HUES48 (cell line): ENCODE data around the gene ZKSCAN7.
A peak's percentile ranks its signal among the peaks of the same experiment; 100 is the strongest.
"Not testable (repeated sequence)": the region's sequence is repeated elsewhere in the genome, so short reads cannot be mapped to it uniquely, and the experiment has no call there.

Experiments used
- H3K27ac ChIP-seq: one replicate; pipeline ENCODE4 v1.7.0; 2013; ENCODE audit warnings: low read depth, low read length, inconsistent platforms
- H3K27me3 ChIP-seq: 2 replicates; pipeline ENCODE4 v1.6.1; 2013; ENCODE audit warnings: mild to moderate bottlenecking, low read length; ENCODE audit not compliant: control insufficient read depth, insufficient read depth
- H3K36me3 ChIP-seq: 2 replicates; pipeline ENCODE4 v1.6.1; 2013; ENCODE audit warnings: low read length; ENCODE audit not compliant: control insufficient read depth, insufficient read depth
- H3K4me1 ChIP-seq: 2 replicates; pipeline ENCODE4 v1.6.1; 2013; ENCODE audit warnings: mild to moderate bottlenecking, low read length; ENCODE audit not compliant: control insufficient read depth, insufficient read depth
- H3K4me3 ChIP-seq: 2 replicates; pipeline ENCODE4 v1.5.1; 2013; ENCODE audit warnings: mild to moderate bottlenecking, low read depth, low read length
- H3K9ac ChIP-seq: 2 replicates; pipeline ENCODE4 v1.6.1; 2013; ENCODE audit warnings: mild to moderate bottlenecking, low read depth, low read length, moderate library complexity
- H3K9me3 ChIP-seq: 2 replicates; pipeline ENCODE4 v1.6.1; 2013; ENCODE audit warnings: low read length; ENCODE audit not compliant: control insufficient read depth, insufficient read depth

ZKSCAN7 gene

GRCh38 chr3:44525060-44525459 lies 29.9 kb upstream of the ZKSCAN7 start:
- H3K27ac ChIP-seq, result no peak overlapping the region
- H3K27me3 ChIP-seq, result peaks cover 4% of the 10 kb centered on the region; the same call in 1 of the 2 replicates
- H3K9ac ChIP-seq, result no peak overlapping the region
- H3K4me3 ChIP-seq, result no peak overlapping the region
- no peaks in the 10 kb centered on the region for H3K36me3 ChIP-seq
- peaks cover 7% of the 10 kb centered on the region; the same call in 1 of the 2 replicates for H3K4me1 ChIP-seq
- no peaks in the 10 kb centered on the region for H3K9me3 ChIP-seq

GRCh38 chr3:44529927-44530326 lies 25.1 kb upstream of the ZKSCAN7 start:
- Histone ChIP-seq H3K27ac (no peak overlapping the region), H3K9ac (no peak overlapping the region), H3K36me3 (no peaks in the 10 kb centered on the region), H3K27me3 (peaks cover 4% of the 10 kb centered on the region; the same call in 1 of the 2 replicates), H3K4me3 (no peak overlapping the region), H3K9me3 (no peaks in the 10 kb centered on the region), H3K4me1 (no peaks in the 10 kb centered on the region)

- Histone ChIP-seq H3K4me1 (no peaks in the 10 kb centered on the region), H3K27me3 (peaks cover 4% of the 10 kb centered on the region), H3K36me3 (no peaks in the 10 kb centered on the region), H3K27ac (no peak overlapping the region), H3K9me3 (no peaks in the 10 kb centered on the region), H3K4me3 (no peak overlapping the region), H3K9ac (no peak overlapping the region)
Observed at GRCh38 chr3:44530911-44531310, 24.1 kb upstream of the ZKSCAN7 start.

GRCh38 chr3:44534659-44535058 lies 20.3 kb upstream of the ZKSCAN7 start:
- not testable (repeated sequence) for H3K27me3 ChIP-seq, H3K9me3 ChIP-seq, H3K4me3 ChIP-seq, H3K36me3 ChIP-seq, H3K27ac ChIP-seq, H3K4me1 ChIP-seq, H3K9ac ChIP-seq

GRCh38 chr3:44535364-44535763 lies 19.6 kb upstream of the ZKSCAN7 start:
- no peaks in the 10 kb centered on the region for H3K36me3 ChIP-seq
- H3K27me3 ChIP-seq, result peaks cover 7% of the 10 kb centered on the region
- no peaks in the 10 kb centered on the region for H3K4me1 ChIP-seq
- H3K4me3 ChIP-seq, result no peak overlapping the region
- H3K9me3 ChIP-seq, result no peaks in the 10 kb centered on the region
- no peak overlapping the region for H3K27ac ChIP-seq
- no peak overlapping the region for H3K9ac ChIP-seq

GRCh38 chr3:44544811-44545210 lies 10.2 kb upstream of the ZKSCAN7 start:
- not testable (repeated sequence) for H3K27ac ChIP-seq, H3K36me3 ChIP-seq, H3K9me3 ChIP-seq, H3K27me3 ChIP-seq, H3K4me1 ChIP-seq, H3K4me3 ChIP-seq, H3K9ac ChIP-seq

GRCh38 chr3:44555723-44556122 lies 730 bp downstream of the ZKSCAN7 start:
- H3K4me3 ChIP-seq, result peak overlapping the region; percentile 87
- peaks cover 10% of the 10 kb centered on the region for H3K9me3 ChIP-seq
- peaks cover 32% of the 10 kb centered on the region for H3K36me3 ChIP-seq
- H3K9ac ChIP-seq, result peak overlapping the region; percentile 79
- peaks cover 9% of the 10 kb centered on the region for H3K4me1 ChIP-seq
- peaks cover 27% of the 10 kb centered on the region for H3K27me3 ChIP-seq
- H3K27ac ChIP-seq, result no peak overlapping the region

GRCh38 chr3:44557074-44557473 lies 2.1 kb downstream of the ZKSCAN7 start:
- no peak overlapping the region for H3K27ac ChIP-seq

GRCh38 chr3:44561076-44561475 lies 6.1 kb downstream of the ZKSCAN7 start:
- Histone ChIP-seq H3K4me1 (0 out of 2 replicates have a peak, but pooled peaks cover 2% of the 10 kb centered on the region), H3K36me3 (peaks cover 71% of the 10 kb centered on the region), H3K4me3 (no peak overlapping the region), H3K27me3 (no peaks in the 10 kb centered on the region), H3K9ac (no peak overlapping the region), H3K27ac (no peak overlapping the region), H3K9me3 (peaks cover 30% of the 10 kb centered on the region)

More at GRCh38 chr3:44557074-44557473, 2.1 kb downstream of the ZKSCAN7 start:
- peaks cover 23% of the 10 kb centered on the region for H3K9me3 ChIP-seq
- no peak overlapping the region for H3K4me3 ChIP-seq
- H3K27me3 ChIP-seq, result peaks cover 14% of the 10 kb centered on the region
- H3K4me1 ChIP-seq, result peaks cover 9% of the 10 kb centered on the region
- no peak overlapping the region for H3K9ac ChIP-seq
- H3K36me3 ChIP-seq, result peaks cover 45% of the 10 kb centered on the region

- Histone ChIP-seq H3K36me3 (peaks cover 70% of the 10 kb centered on the region), H3K27me3 (no peaks in the 10 kb centered on the region), H3K4me3 (no peak overlapping the region), H3K9ac (no peak overlapping the region), H3K9me3 (peaks cover 30% of the 10 kb centered on the region), H3K27ac (no peak overlapping the region), H3K4me1 (no peaks in the 10 kb centered on the region)
Observed at GRCh38 chr3:44562147-44562546, 7.2 kb downstream of the ZKSCAN7 start.

- Histone ChIP-seq H3K4me1 (no peaks in the 10 kb centered on the region), H3K9me3 (peaks cover 26% of the 10 kb centered on the region), H3K9ac (no peak overlapping the region), H3K27ac (no peak overlapping the region), H3K36me3 (peaks cover 69% of the 10 kb centered on the region), H3K27me3 (no peaks in the 10 kb centered on the region), H3K4me3 (no peak overlapping the region)
Observed at GRCh38 chr3:44568561-44568960, 13.6 kb downstream of the ZKSCAN7 start.

GRCh38 chr3:44571024-44571423 lies 16.0 kb downstream of the ZKSCAN7 start:
- Histone ChIP-seq H3K9ac (no peak overlapping the region), H3K9me3 (peaks cover 23% of the 10 kb centered on the region), H3K4me1 (no peaks in the 10 kb centered on the region), H3K36me3 (peaks cover 50% of the 10 kb centered on the region), H3K27me3 (no peaks in the 10 kb centered on the region), H3K4me3 (no peak overlapping the region), H3K27ac (no peak overlapping the region)
